Smooth muscle cell (in vitro differentiated cells): ENCODE measurements around the gene FGD2. TPM values are rescaled to one million over a fixed set of nuclear protein-coding genes. Genes with fewer than 3 reads are reported as not detected.

Experiments
- DNase-seq: peaks from one replicate; lab custom pipeline; 2025; ENCODE audit not compliant: unreplicated experiment; lab: John Stamatoyannopoulos, UW
- H2AFZ ChIP-seq: fragments of 200-600 bp; sonication (generic); 2 replicates; pipeline ENCODE4 v1.6.0; 2016; ENCODE audit warnings: antibody characterized with exemption, low read depth, mild to moderate bottlenecking
- H3F3A ChIP-seq: fragments of 200-600 bp; sonication (generic); 2 replicates; pipeline ENCODE4 v1.6.0; 2017; ENCODE audit warnings: antibody characterized with exemption, low read depth
- H3K27ac ChIP-seq: fragments of 200-600 bp; sonication (generic); 2 replicates; pipeline ENCODE4 v1.5.1; 2016; ENCODE audit warnings: low read depth, mild to moderate bottlenecking
- H3K27me3 ChIP-seq: fragments of 200-600 bp; sonication (generic); 2 replicates; pipeline ENCODE4 v1.6.1; 2016; ENCODE audit warnings: low read depth, mild to moderate bottlenecking
- H3K36me3 ChIP-seq: fragments of 200-600 bp; sonication (generic); 2 replicates; pipeline ENCODE4 v1.5.1; 2016; ENCODE audit warnings: low read depth
- H3K4me1 ChIP-seq: fragments of 200-600 bp; sonication (generic); 2 replicates; pipeline ENCODE4 v1.5.1; 2016; ENCODE audit warnings: low read depth
- H3K4me2 ChIP-seq: fragments of 200-600 bp; sonication (generic); 2 replicates; pipeline ENCODE4 v1.6.0; 2016; ENCODE audit warnings: mild to moderate bottlenecking
- H3K4me3 ChIP-seq: fragments of 200-600 bp; sonication (generic); 2 replicates; pipeline ENCODE4 v1.5.1; 2016; ENCODE audit warnings: mild to moderate bottlenecking
- H3K79me2 ChIP-seq: fragments of 200-600 bp; sonication (generic); 2 replicates; pipeline ENCODE4 v1.6.0; 2016; ENCODE audit warnings: low read depth, mild to moderate bottlenecking
- H3K9ac ChIP-seq: fragments of 200-600 bp; sonication (generic); 2 replicates; pipeline ENCODE4 v1.6.0; 2016; ENCODE audit warnings: low read depth
- H3K9me3 ChIP-seq: fragments of 200-600 bp; sonication (generic); replicated peaks from 2 replicates; pipeline ENCODE4 v1.5.1; 2016; ENCODE audit warnings: low read depth
- H4K20me1 ChIP-seq: fragments of 200-600 bp; sonication (generic); 2 replicates; pipeline ENCODE4 v1.6.0; 2016; ENCODE audit warnings: low read depth
- CTCF ChIP-seq: fragments of 200-600 bp; sonication (generic); IDR thresholded peaks from 2 replicates; pipeline ENCODE4 v1.5.1; 2017; ENCODE audit warnings: borderline replicate concordance, mild to moderate bottlenecking, antibody characterized with exemption; ENCODE audit not compliant: insufficient read depth, poor library complexity, severe bottlenecking
- WGBS: methylation state at CpG from one replicate; pipeline ENCODE4 v1.1.7; 2016; ENCODE audit warnings: low lambda C conversion rate; 5-methylcytosine and 5-hydroxymethylcytosine counted together
- polyA plus RNA-seq: library from polyadenylated mRNA; unstranded; fragments of >200 nt; fragmentation: Nextera tagmentation; extraction: Ambion mirVana; gene quantifications from 2 replicates; pipeline ENCODE4 v1.2.1, GENCODE V29; 2016
- total RNA-seq: library from RNA; depleted of rRNA; stranded (reverse); fragments of >200 nt; gene quantifications from 2 replicates; pipeline ENCODE4 v1.2.3, GENCODE V29; 2014

The FGD2 gene
- total and polyA plus RNA-seq, 2 experiments from 2014 or later: not detected

GRCh38 chr6:37015532-37015931, 10.1 kb downstream of the FGD2 start:
- Histone ChIP-seq H2AFZ (no peak overlapping the region), H4K20me1 (no peaks in the 10 kb centered on the region), H3K27me3 (no peaks in the 10 kb centered on the region), H3K4me1 (no peaks in the 10 kb centered on the region), H3K27ac (no peak overlapping the region), H3K36me3 (no peaks in the 10 kb centered on the region), H3K4me2 (no peak overlapping the region), H3K4me3 (no peak overlapping the region), H3K79me2 (no peaks in the 10 kb centered on the region), H3K9ac (no peak overlapping the region), H3F3A (no peaks in the 10 kb centered on the region), H3K9me3 (no peaks in the 10 kb centered on the region)
- no peak for DNase-seq
- 95% methylated on average over 9 of the region's 9 CpGs for WGBS
- TF ChIP-seq CTCF: no peak

GRCh38 chr6:37016995-37017394, 11.5 kb downstream of the FGD2 start:
- H3K27me3 ChIP-seq: no peaks in the 10 kb centered on the region
- DNase-seq: no peak
- peak overlapping the region; percentile 96 for H2AFZ ChIP-seq
- no peaks in the 10 kb centered on the region for H3K36me3 ChIP-seq
- H3K9me3 ChIP-seq: no peaks in the 10 kb centered on the region
- no peaks in the 10 kb centered on the region for H3F3A ChIP-seq
- H3K4me2 ChIP-seq: no peak overlapping the region
- no peaks in the 10 kb centered on the region for H3K4me1 ChIP-seq
- H3K9ac ChIP-seq: no peak overlapping the region
- TF ChIP-seq CTCF: no peak
- WGBS: 89% methylated on average over 3 of the region's 3 CpGs
- no peak overlapping the region for H3K27ac ChIP-seq
- H3K79me2 ChIP-seq: no peaks in the 10 kb centered on the region
- no peaks in the 10 kb centered on the region for H4K20me1 ChIP-seq
- no peak overlapping the region for H3K4me3 ChIP-seq

- Histone ChIP-seq H3K36me3 (no peaks in the 10 kb centered on the region), H3K79me2 (no peaks in the 10 kb centered on the region), H3K4me3 (no peak overlapping the region), H3K9me3 (no peaks in the 10 kb centered on the region), H3F3A (no peaks in the 10 kb centered on the region), H3K9ac (no peak overlapping the region), H3K4me2 (peak overlapping the region; percentile 67), H2AFZ (peak overlapping the region; percentile 96), H3K4me1 (no peaks in the 10 kb centered on the region), H4K20me1 (no peaks in the 10 kb centered on the region), H3K27me3 (no peaks in the 10 kb centered on the region), H3K27ac (no peak overlapping the region)
- 51% methylated on average over 5 of the region's 5 CpGs for WGBS
- no peak for TF ChIP-seq CTCF
- no peak for DNase-seq
Measured at GRCh38 chr6:37017606-37018197, 12.2 kb downstream of the FGD2 start.

GRCh38 chr6:37018198-37019064, 13.0 kb downstream of the FGD2 start:
- 14% methylated on average over 8 of the region's 8 CpGs for WGBS
- Histone ChIP-seq H3K4me1 (no peaks in the 10 kb centered on the region), H3K27ac (no peak overlapping the region), H3K27me3 (no peaks in the 10 kb centered on the region), H3K4me2 (peak overlapping the region; percentile 67), H3K9ac (no peak overlapping the region), H3K79me2 (no peaks in the 10 kb centered on the region), H3K9me3 (no peaks in the 10 kb centered on the region), H3K4me3 (no peak overlapping the region), H3K36me3 (no peaks in the 10 kb centered on the region), H2AFZ (peak overlapping the region; percentile 96), H4K20me1 (no peaks in the 10 kb centered on the region), H3F3A (no peaks in the 10 kb centered on the region)
- peak; percentile 66 for DNase-seq
- TF ChIP-seq CTCF: peak; percentile 83
